K562 (cell line): ENCODE measurements around the gene NDUFC2. TPM values are rescaled to one million over a fixed set of nuclear protein-coding genes. Genes with fewer than 3 reads are reported as not detected.

Source experiments
- ATAC-seq: fragments of 200-7000 bp; cut with Tn5 transposase; 3 replicates; pipeline ENCODE4 v1.9.1; 2020; ENCODE audit warnings: moderate library complexity
- BruUV-seq: library from RNA; stranded (reverse); fragments of 400-500 nt; replicated peaks from 2 replicates; lab custom pipeline; 2021; lab: Mats Ljungman, UMichigan
- CTCF ChIA-PET: fragments of 300-600 bp; formaldehyde crosslinking; extraction: SDS; loops from one replicate; lab custom pipeline; 2021; ENCODE audit warnings: low intra/inter-chr PET ratio; lab: Yijun Ruan, JAX
- POLR2A ChIA-PET: fragments of 300-600, 350-650 bp; sonication (Branson Sonifier 250); formaldehyde crosslinking; extraction: SDS; loops from one replicate; lab custom pipeline; 2021; ENCODE audit warnings: antibody characterized with exemption, inconsistent platforms; lab: Yijun Ruan, JAX
- DNase-seq, 4 experiments: peaks; one replicate each; pipeline versions ENCODE4 v3.0.0 to v3.0.0-alpha.2; 2011 to 2018; ENCODE audit warnings: low spot score in 3 of 4, mixed read lengths in 3 of 4; ENCODE audit errors: extremely low read depth in 1 of 4
- FAIRE-seq: peaks from 2 replicates; lab custom pipeline; 2011; peaks lifted over from hg19 to GRCh38; lab: Jason Lieb, UNC
- H2AFZ ChIP-seq: 2 replicates; pipeline ENCODE4 v1.6.0; 2011; ENCODE audit warnings: low read depth, low read length, control low read depth, inconsistent platforms
- H3K27ac ChIP-seq: fragments of 200-600 bp; 3 replicates; pipeline ENCODE4 v1.8.0; 2011; ENCODE audit warnings: low read depth, mild to moderate bottlenecking, control low read depth, inconsistent platforms, low read length, moderate library complexity, mixed read lengths; ENCODE audit errors: extremely low read depth
- H3K27me3 ChIP-seq, 2 experiments: fragments of 300-600 bp in 1 of 2; 2 replicates in 1 of 2; 3 replicates in 1 of 2; pipeline versions ENCODE4 v1.6.0 to v1.8.0; 2011; ENCODE audit warnings: inconsistent platforms in 2 of 2, low read length in 2 of 2, mild to moderate bottlenecking in 1 of 2, mixed read lengths in 1 of 2, moderate library complexity in 1 of 2; ENCODE audit not compliant: control insufficient read depth in 2 of 2, insufficient read depth in 2 of 2
- H3K36me3 ChIP-seq: fragments of 300-600 bp; 3 replicates; pipeline ENCODE4 v1.8.0; 2011; ENCODE audit warnings: mild to moderate bottlenecking, low read length, inconsistent platforms; ENCODE audit not compliant: control insufficient read depth, insufficient read depth
- H3K4me1 ChIP-seq, 2 experiments: fragments of 200-600 bp in 1 of 2; replicated peaks in 1 of 2; 2 replicates in 1 of 2; 3 replicates in 1 of 2; pipeline versions ENCODE4 v1.5.1 to v1.8.0; 2011; ENCODE audit warnings: inconsistent platforms in 2 of 2, low read length in 2 of 2, mild to moderate bottlenecking in 1 of 2, mixed read lengths in 1 of 2, moderate library complexity in 1 of 2; ENCODE audit not compliant: control insufficient read depth in 2 of 2, insufficient read depth in 2 of 2
- H3K4me2 ChIP-seq: 2 replicates; pipeline ENCODE4 v1.6.1; 2011; ENCODE audit warnings: low read length, control low read depth, inconsistent platforms, mixed read lengths; ENCODE audit not compliant: insufficient read depth
- H3K4me3 ChIP-seq: fragments of 200-600 bp; sonication (generic), shearing (Covaris generic); 2 replicates; pipeline ENCODE4 v1.5.1; 2016; ENCODE audit warnings: control low read depth, inconsistent platforms
- H3K79me2 ChIP-seq: fragments of 200-600 bp; 3 replicates; pipeline ENCODE4 v1.8.0; 2011; ENCODE audit warnings: low read length, inconsistent platforms; ENCODE audit not compliant: control insufficient read depth, insufficient read depth
- H3K9ac ChIP-seq, 2 experiments: 2 replicates each; pipeline versions ENCODE4 v1.6.0 to v1.6.1; 2011; ENCODE audit warnings: low read depth in 2 of 2, low read length in 2 of 2, control low read depth in 1 of 2, inconsistent platforms in 1 of 2, mild to moderate bottlenecking in 1 of 2, mixed read lengths in 1 of 2; ENCODE audit not compliant: insufficient read depth in 1 of 2
- H3K9me1 ChIP-seq: one replicate; pipeline ENCODE4 v1.6.0; 2011; ENCODE audit warnings: inconsistent platforms, mild to moderate bottlenecking, low read length, moderate library complexity; ENCODE audit not compliant: control insufficient read depth, insufficient read depth
- H3K9me3 ChIP-seq: replicated peaks from 2 replicates; pipeline ENCODE4 v1.5.1; 2011; ENCODE audit warnings: low read depth, low read length, inconsistent platforms; ENCODE audit not compliant: control insufficient read depth, insufficient read depth
- H4K20me1 ChIP-seq: replicated peaks from 2 replicates; pipeline ENCODE4 v1.6.1; 2011; ENCODE audit warnings: low read length, inconsistent platforms, mixed read lengths; ENCODE audit not compliant: control insufficient read depth, insufficient read depth
- BRF1 ChIP-seq: IDR thresholded peaks from 3 replicates; pipeline ENCODE4 v1.6.1; 2011; ENCODE audit warnings: borderline replicate concordance, mild to moderate bottlenecking; ENCODE audit not compliant: insufficient read length; ENCODE audit errors: extremely low read depth
- ETS2 ChIP-seq: IDR thresholded peaks from 2 replicates; pipeline ENCODE4 v1.6.1; 2016; ENCODE audit warnings: borderline replicate concordance, missing genetic modification characterization, mild to moderate bottlenecking, moderate library complexity, missing compliant biosample characterization; ENCODE audit not compliant: poor library complexity, severe bottlenecking
- MAFG ChIP-seq: fragments of 450-650 bp; conservative IDR thresholded peaks from 2 replicates; pipeline ENCODE4 v1.6.1; 2016; ENCODE audit warnings: missing genetic modification characterization, missing compliant biosample characterization
- MCM5 ChIP-seq: fragments of 450-650 bp; IDR thresholded peaks from 2 replicates; pipeline ENCODE4 v1.6.1; 2016; ENCODE audit warnings: low read depth
- NCOA6 ChIP-seq: fragments of 450-650 bp; IDR thresholded peaks from 2 replicates; pipeline ENCODE4 v1.6.1; 2017; ENCODE audit warnings: mild to moderate bottlenecking
- NR4A1 ChIP-seq, 2 experiments: fragments of 250-450 bp in 1 of 2; fragments of 450-650 bp in 1 of 2; sonication (Bioruptor Pico) in 1 of 2; IDR thresholded peaks; 2 replicates each; pipeline versions ENCODE4 v1.4.0 to v1.6.1; 2016 to 2020; ENCODE audit warnings: mild to moderate bottlenecking in 2 of 2, missing compliant biosample characterization in 1 of 2, missing genetic modification characterization in 1 of 2, moderate library complexity in 1 of 2
- PHF21A ChIP-seq: fragments of 450-650 bp; IDR thresholded peaks from 2 replicates; pipeline ENCODE4 v1.6.1; 2017; ENCODE audit warnings: low read depth, borderline replicate concordance
- PHTF2 ChIP-seq: fragments of 250-450 bp; sonication (Bioruptor Pico); IDR thresholded peaks from 2 replicates; pipeline ENCODE4 v1.5.0; 2021; ENCODE audit warnings: mild to moderate bottlenecking
- RHOXF2B ChIP-seq: fragments of 250-450 bp; sonication (Bioruptor Pico); conservative IDR thresholded peaks from 2 replicates; pipeline ENCODE4 v1.5.1; 2021
- TCF7 ChIP-seq: sonication (generic); IDR thresholded peaks from 2 replicates; pipeline ENCODE4 v1.6.1; 2016; ENCODE audit warnings: antibody characterized with exemption, borderline replicate concordance
- WGBS: fragments of 100-300 bp; shearing (Covaris generic); methylation state at CpG from one replicate; pipeline ENCODE4 v1.1.6; 2016; ENCODE audit warnings: low coverage, mixed read lengths; ENCODE audit not compliant: insufficient coverage; ENCODE audit errors: missing lambda C conversion rate; 5-methylcytosine and 5-hydroxymethylcytosine counted together
- in situ Hi-C: fragments of 300-500 bp; cut with MboI; formaldehyde crosslinking; loops from 4 replicates; pipeline ENCODE4 v1.15.0; 2018; ENCODE audit warnings: inconsistent platforms, mixed read lengths
- intact Hi-C: fragments of 100-400 bp; cut with micrococcal nuclease; formaldehyde crosslinking; loops from 2 replicates; pipeline ENCODE4 v1.14.2; 2022
- polyA plus RNA-seq, 8 experiments: library from polyadenylated mRNA; depleted of rRNA in 4 of 8; stranded (reverse) in 5 of 8; unstranded in 3 of 8; fragments of >200 nt; fragmentation: Nextera tagmentation in 2 of 8; fragmentation: Illumina TruSeq in 1 of 8; extraction: Ambion mirVana in 2 of 8; extraction: Trizol in 1 of 8; gene quantifications; 2 replicates each; pipeline versions ENCODE4 v1.2.1 to v1.2.3, GENCODE V29; 2011 to 2014; ENCODE audit warnings: inconsistent platforms in 1 of 8, missing spikeins in 1 of 8
- total RNA-seq, 7 experiments: library from RNA; depleted of rRNA in 6 of 7; stranded (reverse); fragments of >200 nt in 6 of 7; fragmentation: Illumina TruSeq in 2 of 7; extraction: Trizol in 2 of 7; gene quantifications; 2 replicates each; pipeline versions ENCODE4 v1.2.1 to v1.2.3, GENCODE V29; 2011 to 2021; ENCODE audit warnings: low replicate concordance in 1 of 7
- TF ChIP-seq, protein P1 (sequence below), 3 experiments: fragments of 200-800 bp in 1 of 3; sonication (Bioruptor generic) in 1 of 3; sonication (generic) in 1 of 3; formaldehyde crosslinking in 1 of 3; IDR thresholded peaks; 2 replicates each; pipeline versions ENCODE4 v1.6.1 to v1.8.0; 2016 to 2022; ENCODE audit warnings: mild to moderate bottlenecking in 2 of 3, missing compliant biosample characterization in 2 of 3, missing genetic modification characterization in 2 of 3, missing genetic modification reagents in 1 of 3
- TF ChIP-seq, protein P2 (sequence below), 2 experiments: fragments of 200-800 bp in 1 of 2; sonication (Bioruptor generic) in 1 of 2; sonication (generic) in 1 of 2; formaldehyde crosslinking in 1 of 2; IDR thresholded peaks in 1 of 2; conservative IDR thresholded peaks in 1 of 2; 2 replicates each; pipeline versions ENCODE4 v1.5.0 to v1.6.1; 2016 to 2020; ENCODE audit warnings: missing compliant biosample characterization in 1 of 2, missing genetic modification characterization in 1 of 2, missing genetic modification reagents in 1 of 2
- TF ChIP-seq, protein P3 (sequence below): sonication (generic); formaldehyde crosslinking; IDR thresholded peaks from 2 replicates; pipeline ENCODE4 v1.8.1; 2023; ENCODE audit warnings: mild to moderate bottlenecking, missing genetic modification reagents

The NDUFC2 gene
- total and polyA plus RNA-seq, 9 of the 15 experiments (the other 6 are each of a cell fraction or from before 2014, with no cell fraction given) = 168 to 1,119 (median 442) TPM

DNA sequence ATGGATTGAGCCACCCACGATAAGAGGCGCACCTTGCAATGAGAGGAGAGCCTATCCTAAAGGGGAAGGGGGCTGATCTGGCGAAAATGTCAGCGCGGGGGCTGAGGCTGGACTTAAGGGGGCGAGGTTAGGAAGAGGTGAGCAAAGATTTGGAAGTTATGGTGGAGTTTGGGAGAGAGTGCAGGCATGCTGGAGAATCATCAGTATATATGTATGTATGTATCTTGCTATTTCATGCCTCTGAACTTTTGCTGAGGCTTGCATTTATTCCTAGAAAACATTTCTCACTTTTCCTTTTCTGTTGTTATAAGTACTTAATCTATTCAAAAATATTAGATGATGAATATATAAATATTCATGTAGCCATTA lies 33.2 kb downstream of the NDUFC2 start (continued):
- TF ChIP-seq NR4A1 (CRISPR knock-in tag; IDR thresholded peaks at IDR 0.05) (no peak), NR4A1 (tag; IDR thresholded peaks at IDR 0.05) (0 out of 2 replicates have a peak, but pooled peaks have one; percentile 2), MAFG (tag) (peak; percentile 29; the same call in 1 of the 2 replicates)

DNA sequence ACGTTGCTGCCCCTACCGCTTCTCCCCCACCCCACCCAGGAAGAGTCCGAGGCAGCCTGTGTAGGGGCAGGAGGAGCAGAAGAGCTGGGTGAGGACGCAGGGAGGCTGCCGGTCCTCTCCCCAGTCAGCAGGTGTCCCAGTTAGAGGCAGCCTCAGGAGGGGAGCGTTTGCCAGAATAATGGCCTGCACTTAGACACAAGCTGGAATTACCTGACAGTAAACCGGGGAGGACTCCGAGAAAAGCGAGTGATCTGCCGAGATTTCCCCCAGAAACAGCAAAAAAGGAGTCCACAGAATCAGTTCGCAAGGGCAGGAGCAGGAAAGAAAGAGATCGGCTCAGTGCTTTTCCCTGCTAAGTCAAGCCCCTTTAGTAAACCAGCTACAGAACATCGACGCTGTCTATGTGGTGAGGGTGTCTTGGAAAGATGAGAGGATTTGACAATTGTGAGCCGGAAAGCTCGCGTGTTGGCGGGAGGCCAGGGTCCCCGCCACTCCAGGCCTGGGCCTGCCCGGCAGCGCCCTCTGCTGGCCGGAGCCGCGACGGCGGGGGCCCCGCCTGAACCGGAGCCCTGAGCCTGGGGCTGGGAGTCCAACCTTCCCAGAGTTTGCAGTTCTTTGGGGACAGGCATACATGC lies 33.7 kb downstream of the NDUFC2 start:
- FAIRE-seq = peak; percentile 62
- H3K27me3 ChIP-seq = no peaks in the 10 kb centered on the region; a peak in 1 of 5 replicates
- peak overlapping the region in 1 of 2 experiments; percentile 77; a peak in 1 of 4 replicates for H3K9ac ChIP-seq
- H3K27ac ChIP-seq = no peak overlapping the region
- no peaks in the 10 kb centered on the region for H3K36me3 ChIP-seq
- WGBS = 7% methylated on average over 28 of the region's 28 CpGs
- ATAC-seq = peak; percentile 86
- no peaks in the 10 kb centered on the region for H3K9me1 ChIP-seq
- no TSS peak for BruUV-seq
- DNase-seq = peak; percentile 85 to 94 (median 91)
- H3K9me3 ChIP-seq = no peaks in the 10 kb centered on the region
- H3K4me2 ChIP-seq = peak overlapping the region; percentile 67
- intact Hi-C loops = loop anchor here (2.0 to 10.0 kb wide), 4 partner anchors 44 to 391 kb away; partner anchors contain the start of genes AAMDC and RSF1
- H4K20me1 ChIP-seq = no peaks in the 10 kb centered on the region
- peak overlapping the region; percentile 90 for H2AFZ ChIP-seq
- peaks cover 28 to 29% of the 10 kb centered on the region in 2 experiments for H3K4me1 ChIP-seq
- in situ Hi-C loops = no loop called here
- no peaks in the 10 kb centered on the region for H3K79me2 ChIP-seq
- ChIA-PET POLR2A (interaction anchor here (0.7 to 1.4 kb wide), 5 partner anchors 10 to 32 kb away, joined by 3 to 4 read pairs (median 3); no protein-coding TSS in a partner anchor), CTCF (interaction anchor here (0.9 kb wide), 1 partner anchor 46 kb away, joined by 3 read pairs; no protein-coding TSS in a partner anchor)
- H3K4me3 ChIP-seq = no peak overlapping the region
- no peak for TF ChIP-seq BRF1
- TF ChIP-seq, protein P1, sequence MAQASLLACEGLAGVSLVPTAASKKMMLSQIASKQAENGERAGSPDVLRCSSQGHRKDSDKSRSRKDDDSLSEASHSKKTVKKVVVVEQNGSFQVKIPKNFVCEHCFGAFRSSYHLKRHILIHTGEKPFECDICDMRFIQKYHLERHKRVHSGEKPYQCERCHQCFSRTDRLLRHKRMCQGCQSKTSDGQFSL (CRISPR knock-in tag; IDR thresholded peaks at IDR 0.05) = no peak
- TF ChIP-seq, protein P1 (tag; IDR thresholded peaks at IDR 0.05) = no peak
- no peak for TF ChIP-seq PHTF2 (CRISPR knock-in tag)
- no peak for TF ChIP-seq NCOA6
- TF ChIP-seq RHOXF2B = no peak
- TF ChIP-seq MCM5 = no peak
- TF ChIP-seq, protein P2, sequence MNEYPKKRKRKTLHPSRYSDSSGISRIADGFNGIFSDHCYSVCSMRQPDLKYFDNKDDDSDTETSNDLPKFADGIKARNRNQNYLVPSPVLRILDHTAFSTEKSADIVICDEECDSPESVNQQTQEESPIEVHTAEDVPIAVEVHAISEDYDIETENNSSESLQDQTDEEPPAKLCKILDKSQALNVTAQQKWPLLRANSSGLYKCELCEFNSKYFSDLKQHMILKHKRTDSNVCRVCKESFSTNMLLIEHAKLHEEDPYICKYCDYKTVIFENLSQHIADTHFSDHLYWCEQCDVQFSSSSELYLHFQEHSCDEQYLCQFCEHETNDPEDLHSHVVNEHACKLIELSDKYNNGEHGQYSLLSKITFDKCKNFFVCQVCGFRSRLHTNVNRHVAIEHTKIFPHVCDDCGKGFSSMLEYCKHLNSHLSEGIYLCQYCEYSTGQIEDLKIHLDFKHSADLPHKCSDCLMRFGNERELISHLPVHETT (CRISPR knock-in tag; conservative IDR thresholded peaks at IDR 0.05 in 1 of 2, IDR thresholded peaks at IDR 0.05 in 1 of 2) = no peak
- TF ChIP-seq PHF21A = 0 out of 2 replicates have a peak, but pooled peaks have one; percentile 81
- no peak for TF ChIP-seq ETS2 (tag)
- TF ChIP-seq, protein P3, sequence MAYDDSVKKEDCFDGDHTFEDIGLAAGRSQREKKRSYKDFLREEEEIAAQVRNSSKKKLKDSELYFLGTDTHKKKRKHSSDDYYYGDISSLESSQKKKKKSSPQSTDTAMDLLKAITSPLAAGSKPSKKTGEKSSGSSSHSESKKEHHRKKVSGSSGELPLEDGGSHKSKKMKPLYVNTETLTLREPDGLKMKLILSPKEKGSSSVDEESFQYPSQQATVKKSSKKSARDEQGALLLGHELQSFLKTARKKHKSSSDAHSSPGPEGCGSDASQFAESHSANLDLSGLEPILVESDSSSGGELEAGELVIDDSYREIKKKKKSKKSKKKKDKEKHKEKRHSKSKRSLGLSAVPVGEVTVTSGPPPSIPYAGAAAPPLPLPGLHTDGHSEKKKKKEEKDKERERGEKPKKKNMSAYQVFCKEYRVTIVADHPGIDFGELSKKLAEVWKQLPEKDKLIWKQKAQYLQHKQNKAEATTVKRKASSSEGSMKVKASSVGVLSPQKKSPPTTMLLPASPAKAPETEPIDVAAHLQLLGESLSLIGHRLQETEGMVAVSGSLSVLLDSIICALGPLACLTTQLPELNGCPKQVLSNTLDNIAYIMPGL (CRISPR knock-in tag) = no peak
- no peak for TF ChIP-seq TCF7
